ENCODE measurements around the gene APOF. TPM values are rescaled to one million over a fixed set of nuclear protein-coding genes. Genes with fewer than 3 reads are reported as not detected.

APOF gene
- total RNA-seq, 1 donor from 2014 or later: not detected

- Mint-ChIP-seq H3K36me3 (ENCODE audit: low read depth) (no peaks in the 10 kb centered on the region), H3K4me3 (no peak overlapping the region), H3K27me3 (ENCODE audit: insufficient read depth) (peaks cover 2% of the 10 kb centered on the region), H3K27ac (no peak overlapping the region), H3K9me3 (no peaks in the 10 kb centered on the region), H3K4me1 (ENCODE audit: low read depth) (no peaks in the 10 kb centered on the region)
- intact Hi-C loops (cut with micrococcal nuclease): no loop called here
- DNase-seq (ENCODE audit: low spot score): no peak
Measured at GRCh38 chr12:56387152-56387736, 24.6 kb upstream of the APOF start.

GRCh38 chr12:56385873-56386272 is 23.2 kb upstream of the APOF start:
- Mint-ChIP-seq H3K4me1 (ENCODE audit: low read depth) (no peaks in the 10 kb centered on the region), H3K36me3 (ENCODE audit: low read depth) (no peaks in the 10 kb centered on the region), H3K27me3 (ENCODE audit: insufficient read depth) (peaks cover 5% of the 10 kb centered on the region), H3K9me3 (no peaks in the 10 kb centered on the region), H3K27ac (no peak overlapping the region), H3K4me3 (no peak overlapping the region)
- intact Hi-C loops (cut with micrococcal nuclease): no loop called here
- DNase-seq (ENCODE audit: low spot score): no peak

GRCh38 chr12:56382611-56383010 is 20.0 kb upstream of the APOF start:
- intact Hi-C loops (cut with micrococcal nuclease): no loop called here
- no peaks in the 10 kb centered on the region for H3K9me3 Mint-ChIP-seq
- no peaks in the 10 kb centered on the region for H3K36me3 Mint-ChIP-seq (ENCODE audit: low read depth)
- no peak overlapping the region for H3K4me3 Mint-ChIP-seq
- H3K4me1 Mint-ChIP-seq (ENCODE audit: low read depth): no peaks in the 10 kb centered on the region
- DNase-seq (ENCODE audit: low spot score): no peak
- no peak overlapping the region for H3K27ac Mint-ChIP-seq
- H3K27me3 Mint-ChIP-seq (ENCODE audit: insufficient read depth): peaks cover 5% of the 10 kb centered on the region

- H3K4me1 Mint-ChIP-seq (ENCODE audit: low read depth): no peaks in the 10 kb centered on the region
- no peak for DNase-seq (ENCODE audit: low spot score)
- intact Hi-C loops (cut with micrococcal nuclease): loop anchor here (1.0 kb wide), 1 partner anchor 86 kb away; no protein-coding TSS in a partner anchor
- peaks cover 4% of the 10 kb centered on the region for H3K9me3 Mint-ChIP-seq
- no peak overlapping the region for H3K4me3 Mint-ChIP-seq
- H3K27me3 Mint-ChIP-seq (ENCODE audit: insufficient read depth): peaks cover 6% of the 10 kb centered on the region
- H3K36me3 Mint-ChIP-seq (ENCODE audit: low read depth): no peaks in the 10 kb centered on the region
- H3K27ac Mint-ChIP-seq: no peak overlapping the region
Measured at GRCh38 chr12:56377989-56378316, 15.3 kb upstream of the APOF start.

GRCh38 chr12:56377310-56377988 is 14.8 kb upstream of the APOF start:
- Mint-ChIP-seq H3K27ac (no peak overlapping the region), H3K9me3 (peaks cover 4% of the 10 kb centered on the region), H3K27me3 (ENCODE audit: insufficient read depth) (peaks cover 8% of the 10 kb centered on the region), H3K4me1 (ENCODE audit: low read depth) (no peaks in the 10 kb centered on the region), H3K36me3 (ENCODE audit: low read depth) (no peaks in the 10 kb centered on the region), H3K4me3 (no peak overlapping the region)
- intact Hi-C loops (cut with micrococcal nuclease): loop anchor here (1.0 kb wide), 1 partner anchor 87 kb away; no protein-coding TSS in a partner anchor
- DNase-seq (ENCODE audit: low spot score): no peak

GRCh38 chr12:56375598-56376434 is 13.2 kb upstream of the APOF start:
- Mint-ChIP-seq H3K36me3 (ENCODE audit: low read depth) (no peaks in the 10 kb centered on the region), H3K9me3 (peaks cover 4% of the 10 kb centered on the region), H3K4me3 (no peak overlapping the region), H3K4me1 (ENCODE audit: low read depth) (no peaks in the 10 kb centered on the region), H3K27me3 (ENCODE audit: insufficient read depth) (peaks cover 12% of the 10 kb centered on the region), H3K27ac (no peak overlapping the region)
- intact Hi-C loops (cut with micrococcal nuclease): no loop called here
- no peak for DNase-seq (ENCODE audit: low spot score)

GRCh38 chr12:56374726-56375597 is 12.3 kb upstream of the APOF start:
- H3K9me3 Mint-ChIP-seq: peaks cover 4% of the 10 kb centered on the region
- H3K4me1 Mint-ChIP-seq (ENCODE audit: low read depth): no peaks in the 10 kb centered on the region
- H3K36me3 Mint-ChIP-seq (ENCODE audit: low read depth): no peaks in the 10 kb centered on the region
- H3K4me3 Mint-ChIP-seq: no peak overlapping the region
- no peak overlapping the region for H3K27ac Mint-ChIP-seq
- intact Hi-C loops (cut with micrococcal nuclease): no loop called here
- no peak for DNase-seq (ENCODE audit: low spot score)
- H3K27me3 Mint-ChIP-seq (ENCODE audit: insufficient read depth): peaks cover 14% of the 10 kb centered on the region

GRCh38 chr12:56373515-56373914 is 10.9 kb upstream of the APOF start:
- DNase-seq (ENCODE audit: low spot score): no peak
- peaks cover 4% of the 10 kb centered on the region for H3K9me3 Mint-ChIP-seq
- no peaks in the 10 kb centered on the region for H3K4me1 Mint-ChIP-seq (ENCODE audit: low read depth)
- intact Hi-C loops (cut with micrococcal nuclease): no loop called here
- H3K36me3 Mint-ChIP-seq (ENCODE audit: low read depth): no peaks in the 10 kb centered on the region
- peaks cover 16% of the 10 kb centered on the region for H3K27me3 Mint-ChIP-seq (ENCODE audit: insufficient read depth)
- H3K27ac Mint-ChIP-seq: no peak overlapping the region
- H3K4me3 Mint-ChIP-seq: no peak overlapping the region

- H3K27ac Mint-ChIP-seq: no peak overlapping the region
- no peaks in the 10 kb centered on the region for H3K36me3 Mint-ChIP-seq (ENCODE audit: low read depth)
- H3K4me3 Mint-ChIP-seq: no peak overlapping the region
- intact Hi-C loops (cut with micrococcal nuclease): no loop called here
- H3K9me3 Mint-ChIP-seq: no peaks in the 10 kb centered on the region
- DNase-seq (ENCODE audit: low spot score): no peak
- H3K27me3 Mint-ChIP-seq (ENCODE audit: insufficient read depth): peaks cover 11% of the 10 kb centered on the region
- H3K4me1 Mint-ChIP-seq (ENCODE audit: low read depth): no peaks in the 10 kb centered on the region
Measured at GRCh38 chr12:56366948-56367347, 4.3 kb upstream of the APOF start.

GRCh38 chr12:56361487-56362129 is 1.0 kb downstream of the APOF start:
- H3K27me3 Mint-ChIP-seq (ENCODE audit: insufficient read depth): no peaks in the 10 kb centered on the region
- intact Hi-C loops (cut with micrococcal nuclease): loop anchor here (2.0 to 5.0 kb wide), 4 partner anchors 95 to 244 kb away; partner anchors contain the start of genes COQ10A, RPL41 and ZC3H10
- peaks cover 29% of the 10 kb centered on the region for H3K4me1 Mint-ChIP-seq (ENCODE audit: low read depth)
- no peak for DNase-seq (ENCODE audit: low spot score)
- H3K27ac Mint-ChIP-seq: peak overlapping the region; percentile 97
- no peaks in the 10 kb centered on the region for H3K36me3 Mint-ChIP-seq (ENCODE audit: low read depth)
- H3K4me3 Mint-ChIP-seq: peak overlapping the region; percentile 97
- H3K9me3 Mint-ChIP-seq: no peaks in the 10 kb centered on the region

- Mint-ChIP-seq H3K27ac (peak within 1 kb of the TSS; percentile 97), H3K4me3 (peak within 1 kb of the TSS; percentile 97), H3K36me3 (ENCODE audit: low read depth) (peaks cover 8% of the 10 kb centered on the region), H3K9me3 (no peaks in the 10 kb centered on the region), H3K27me3 (ENCODE audit: insufficient read depth) (no peaks in the 10 kb centered on the region), H3K4me1 (ENCODE audit: low read depth) (peaks cover 29% of the 10 kb centered on the region)
- intact Hi-C loops (cut with micrococcal nuclease): loop anchor here (1.0 to 5.0 kb wide), 17 partner anchors 22 to 386 kb away; partner anchors contain the start of genes COQ10A, CS, IL23A and MYL6B
- peak; percentile 100 for DNase-seq (ENCODE audit: low spot score)
Measured at GRCh38 chr12:56359851-56360767, 2.5 kb downstream of the APOF start, which contains the start of gene STAT2. Gene STAT2, minus strand, starts transcription at chr12:56360107. Its CDS starts 3,536 bp downstream, at chr12:56356571.

Measured in activated T-helper 1 cell treated with anti-CD3 and anti-CD28 coated beads, Interleukin-12 subunit alpha, Interleukin-12 subunit beta, Interleukin-2, Interleukin-4 antibody, amounts not matched to agents 30 ng/mL and 10 ng/mL and 1 ng/mL, durations not matched to agents 14 hours and 24 hours and 36 hours (primary cell).